ENCODE measurements around the gene CMKLR1. TPM values are rescaled to one million over a fixed set of nuclear protein-coding genes. Genes with fewer than 3 reads are reported as not detected.
A peak's percentile ranks its signal among the peaks of the same experiment; 100 is the strongest.

Gene CMKLR1
- total and polyA plus RNA-seq, 9 donors = 2.9 to 6.2 (median 4.2) TPM

- Histone ChIP-seq H3K4me3 (ENCODE audit: low read length) (no peak overlapping the region), H3K27me3 (ENCODE audit: control insufficient read depth, insufficient read depth, low read length) (peaks cover 3% of the 10 kb centered on the region), H3K27ac (ENCODE audit: low read length) (no peak overlapping the region), H3K4me1 (ENCODE audit: control insufficient read depth, insufficient read depth, low read length) (peaks cover 15% of the 10 kb centered on the region), H3K9me3 (replicated peaks; ENCODE audit: control insufficient read depth, low read depth, low read length) (no peaks in the 10 kb centered on the region), H3K36me3 (ENCODE audit: control insufficient read depth, insufficient read depth, low read length) (no peaks in the 10 kb centered on the region)
- 56% methylated on average over 6 of the region's 9 CpGs for WGBS (ENCODE audit: insufficient coverage)
- DNase-seq = no peak
These were observed 1.6 kb downstream of the CMKLR1 start for GRCh38 chr12:108337235-108338223.

- peak; percentile 65 for DNase-seq
- Histone ChIP-seq H3K9me3 (replicated peaks; ENCODE audit: control insufficient read depth, low read depth, low read length) (no peaks in the 10 kb centered on the region), H3K4me3 (ENCODE audit: low read length) (no peak overlapping the region), H3K27me3 (ENCODE audit: control insufficient read depth, insufficient read depth, low read length) (no peaks in the 10 kb centered on the region), H3K27ac (ENCODE audit: low read length) (no peak overlapping the region), H3K4me1 (ENCODE audit: control insufficient read depth, insufficient read depth, low read length) (peaks cover 15% of the 10 kb centered on the region), H3K36me3 (ENCODE audit: control insufficient read depth, insufficient read depth, low read length) (no peaks in the 10 kb centered on the region)
- WGBS (ENCODE audit: insufficient coverage) = no CpG with 5 or more reads among the region's 4 CpGs
These were observed 3.6 kb downstream of the CMKLR1 start for GRCh38 chr12:108335349-108336119.

- peaks cover 3% of the 10 kb centered on the region for H3K9me3 ChIP-seq (replicated peaks; ENCODE audit: control insufficient read depth, low read depth, low read length)
- H3K4me3 ChIP-seq (ENCODE audit: low read length) = no peak overlapping the region
- DNase-seq = no peak
- WGBS (ENCODE audit: insufficient coverage) = 54% methylated on average over 7 of the region's 10 CpGs
- no peak overlapping the region for H3K27ac ChIP-seq (ENCODE audit: low read length)
- no peaks in the 10 kb centered on the region for H3K36me3 ChIP-seq (ENCODE audit: control insufficient read depth, insufficient read depth, low read length)
- peaks cover 4% of the 10 kb centered on the region for H3K4me1 ChIP-seq (ENCODE audit: control insufficient read depth, insufficient read depth, low read length)
- H3K27me3 ChIP-seq (ENCODE audit: control insufficient read depth, insufficient read depth, low read length) = no peaks in the 10 kb centered on the region
These were observed 5.0 kb downstream of the CMKLR1 start for GRCh38 chr12:108333898-108334699.

GRCh38 chr12:108332791-108333382, 6.2 kb downstream of the CMKLR1 start:
- 50% methylated on average over 1 of the region's 3 CpGs for WGBS (ENCODE audit: insufficient coverage)
- Histone ChIP-seq H3K27ac (ENCODE audit: low read length) (no peak overlapping the region), H3K9me3 (replicated peaks; ENCODE audit: control insufficient read depth, low read depth, low read length) (peaks cover 3% of the 10 kb centered on the region), H3K27me3 (ENCODE audit: control insufficient read depth, insufficient read depth, low read length) (no peaks in the 10 kb centered on the region), H3K4me1 (ENCODE audit: control insufficient read depth, insufficient read depth, low read length) (peaks cover 8% of the 10 kb centered on the region), H3K36me3 (ENCODE audit: control insufficient read depth, insufficient read depth, low read length) (no peaks in the 10 kb centered on the region), H3K4me3 (ENCODE audit: low read length) (no peak overlapping the region)
- peak; percentile 84 for DNase-seq

GRCh38 chr12:108328420-108328819, 10.7 kb downstream of the CMKLR1 start:
- Histone ChIP-seq H3K9me3 (replicated peaks; ENCODE audit: control insufficient read depth, low read depth, low read length) (peaks cover 3% of the 10 kb centered on the region), H3K4me1 (ENCODE audit: control insufficient read depth, insufficient read depth, low read length) (peaks cover 17% of the 10 kb centered on the region), H3K36me3 (ENCODE audit: control insufficient read depth, insufficient read depth, low read length) (no peaks in the 10 kb centered on the region), H3K4me3 (ENCODE audit: low read length) (no peak overlapping the region), H3K27ac (ENCODE audit: low read length) (peak overlapping the region; percentile 39), H3K27me3 (ENCODE audit: control insufficient read depth, insufficient read depth, low read length) (peaks cover 3% of the 10 kb centered on the region)
- 55% methylated on average over 4 of the region's 7 CpGs for WGBS (ENCODE audit: insufficient coverage)
- DNase-seq = peak; percentile 51

GRCh38 chr12:108327621-108328344, 11.3 kb downstream of the CMKLR1 start:
- Histone ChIP-seq H3K36me3 (ENCODE audit: control insufficient read depth, insufficient read depth, low read length) (no peaks in the 10 kb centered on the region), H3K9me3 (replicated peaks; ENCODE audit: control insufficient read depth, low read depth, low read length) (peaks cover 3% of the 10 kb centered on the region), H3K27ac (ENCODE audit: low read length) (peak overlapping the region; percentile 39), H3K4me3 (ENCODE audit: low read length) (no peak overlapping the region), H3K27me3 (ENCODE audit: control insufficient read depth, insufficient read depth, low read length) (peaks cover 3% of the 10 kb centered on the region), H3K4me1 (ENCODE audit: control insufficient read depth, insufficient read depth, low read length) (peaks cover 17% of the 10 kb centered on the region)
- DNase-seq = peak; percentile 51
- WGBS (ENCODE audit: insufficient coverage) = 32% methylated on average over 9 of the region's 15 CpGs

GRCh38 chr12:108326254-108326750, 12.8 kb downstream of the CMKLR1 start:
- Histone ChIP-seq H3K36me3 (ENCODE audit: control insufficient read depth, insufficient read depth, low read length) (no peaks in the 10 kb centered on the region), H3K4me1 (ENCODE audit: control insufficient read depth, insufficient read depth, low read length) (peaks cover 17% of the 10 kb centered on the region), H3K9me3 (replicated peaks; ENCODE audit: control insufficient read depth, low read depth, low read length) (peaks cover 3% of the 10 kb centered on the region), H3K4me3 (ENCODE audit: low read length) (no peak overlapping the region), H3K27me3 (ENCODE audit: control insufficient read depth, insufficient read depth, low read length) (peaks cover 6% of the 10 kb centered on the region), H3K27ac (ENCODE audit: low read length) (no peak overlapping the region)
- 92% methylated on average over 1 of the region's 2 CpGs for WGBS (ENCODE audit: insufficient coverage)
- DNase-seq = no peak

GRCh38 chr12:108325549-108325948, 13.6 kb downstream of the CMKLR1 start:
- WGBS (ENCODE audit: insufficient coverage) = 100% methylated on average over 1 of the region's 3 CpGs
- peaks cover 3% of the 10 kb centered on the region for H3K9me3 ChIP-seq (replicated peaks; ENCODE audit: control insufficient read depth, low read depth, low read length)
- no peak for DNase-seq

GRCh38 chr12:108325018-108325358, 14.1 kb downstream of the CMKLR1 start:
- DNase-seq = no peak
- Histone ChIP-seq H3K4me1 (ENCODE audit: control insufficient read depth, insufficient read depth, low read length) (peaks cover 17% of the 10 kb centered on the region), H3K4me3 (ENCODE audit: low read length) (no peak overlapping the region), H3K27ac (ENCODE audit: low read length) (no peak overlapping the region), H3K36me3 (ENCODE audit: control insufficient read depth, insufficient read depth, low read length) (no peaks in the 10 kb centered on the region), H3K27me3 (ENCODE audit: control insufficient read depth, insufficient read depth, low read length) (peaks cover 6% of the 10 kb centered on the region), H3K9me3 (replicated peaks; ENCODE audit: control insufficient read depth, low read depth, low read length) (peaks cover 1% of the 10 kb centered on the region)
- WGBS (ENCODE audit: insufficient coverage) = 75% methylated on average over 1 of the region's 5 CpGs

More at GRCh38 chr12:108325549-108325948, 13.6 kb downstream of the CMKLR1 start:
- peaks cover 6% of the 10 kb centered on the region for H3K27me3 ChIP-seq (ENCODE audit: control insufficient read depth, insufficient read depth, low read length)
- peaks cover 17% of the 10 kb centered on the region for H3K4me1 ChIP-seq (ENCODE audit: control insufficient read depth, insufficient read depth, low read length)
- no peak overlapping the region for H3K27ac ChIP-seq (ENCODE audit: low read length)
- no peak overlapping the region for H3K4me3 ChIP-seq (ENCODE audit: low read length)
- no peaks in the 10 kb centered on the region for H3K36me3 ChIP-seq (ENCODE audit: control insufficient read depth, insufficient read depth, low read length)
